G401.6 (cell line): ENCODE measurements around the gene EML6.

ENCODE experiments used
- FAIRE-seq: peaks from 2 replicates; lab custom pipeline; 2012; peaks lifted over from hg19 to GRCh38; lab: Jason Lieb, UNC

Gene EML6

DNA sequence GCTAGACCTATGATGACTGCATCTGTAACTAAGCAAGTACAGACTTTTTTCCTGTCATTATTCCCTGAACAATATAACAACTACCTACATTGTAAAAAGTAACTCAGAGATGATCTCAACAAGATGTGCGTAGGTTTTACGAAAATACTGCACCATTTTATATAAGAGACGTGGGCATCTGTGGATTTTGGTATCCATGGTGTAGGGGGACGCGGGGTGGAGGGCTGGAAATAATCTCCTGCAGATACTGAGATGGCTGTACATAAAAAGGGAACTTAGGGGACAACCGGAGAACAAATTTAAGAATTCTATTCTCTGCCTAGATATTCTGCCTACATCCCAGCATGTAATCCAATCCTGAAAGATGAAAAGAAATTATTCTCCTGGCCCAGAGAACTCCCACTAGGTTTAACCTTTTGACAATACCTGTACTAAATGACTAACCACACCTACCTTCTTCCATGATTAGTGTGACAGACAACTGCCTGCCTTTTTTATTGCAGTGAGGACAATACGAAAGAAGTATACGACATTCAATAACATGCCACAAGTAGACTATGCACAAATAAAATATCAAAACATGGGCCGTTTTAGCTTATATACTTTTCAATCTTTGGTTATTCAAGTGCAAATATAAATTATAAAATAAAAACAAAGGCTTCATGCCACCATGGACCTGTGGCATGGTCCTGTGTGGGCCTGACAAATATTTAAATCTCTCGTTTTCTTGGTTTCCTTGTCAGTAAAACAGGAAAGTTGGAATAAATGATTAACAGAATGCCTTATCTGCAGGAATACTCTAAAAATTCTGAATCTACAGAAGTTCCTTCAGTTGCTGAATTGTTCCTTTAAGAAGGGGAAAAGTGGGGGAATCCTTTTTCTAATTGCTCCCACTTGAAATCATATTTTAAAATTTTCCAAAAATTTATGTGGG lies 280.5 kb downstream of the EML6 start:
- FAIRE-seq = no peak

DNA sequence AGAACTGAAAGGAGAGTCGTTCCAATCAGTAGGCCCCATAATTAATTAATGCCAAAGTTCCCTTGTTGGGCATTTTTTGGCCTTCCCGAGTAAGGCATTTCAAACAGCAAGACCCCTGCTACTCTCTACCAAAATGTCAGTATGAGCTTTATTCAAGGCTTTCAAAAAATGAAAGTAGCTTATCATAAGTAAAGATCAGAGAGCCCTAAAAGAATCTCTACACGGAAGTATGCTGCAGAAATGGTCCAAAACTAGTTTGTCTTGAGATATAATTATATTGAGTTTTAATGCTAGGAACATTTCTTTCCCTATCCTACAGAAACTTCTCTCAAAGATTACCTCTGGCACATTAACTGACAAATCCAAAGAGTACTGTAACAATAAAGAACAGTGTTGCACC lies 282.8 kb downstream of the EML6 start:
- no peak for FAIRE-seq

DNA sequence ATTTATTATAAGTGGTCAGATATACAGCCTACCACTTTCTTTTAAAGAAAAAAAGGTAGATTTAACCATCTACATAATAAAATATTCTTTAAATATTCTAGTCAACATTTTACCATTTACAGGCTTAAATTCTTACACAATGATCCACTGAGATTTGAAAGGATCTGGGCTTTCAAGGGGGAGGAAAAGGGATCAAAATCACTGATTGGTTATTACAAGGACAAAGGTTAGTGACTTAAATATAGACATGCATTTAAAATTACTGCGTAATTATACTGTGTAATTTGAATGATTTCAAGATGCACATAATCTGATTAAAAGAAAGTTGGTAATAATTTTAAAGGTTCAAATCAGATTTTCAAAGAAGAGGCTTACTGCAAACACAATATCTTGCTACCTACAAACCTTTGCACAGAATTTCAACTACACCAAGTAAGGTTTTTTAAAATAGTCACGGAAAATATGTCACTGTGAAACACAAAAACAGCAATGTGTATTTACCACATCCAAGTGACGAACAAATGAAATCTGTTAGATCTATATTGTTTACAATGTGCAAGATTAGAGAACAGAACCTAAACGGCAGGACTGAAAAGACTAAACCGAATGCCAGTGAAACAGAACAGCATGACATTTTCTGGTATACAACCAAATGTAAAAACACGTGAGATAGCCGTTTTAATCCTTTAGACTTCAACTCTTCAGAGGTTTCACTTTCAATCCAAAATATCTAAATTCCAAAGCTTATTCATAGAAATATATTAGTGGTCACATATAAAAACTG lies 286.0 kb downstream of the EML6 start:
- FAIRE-seq = peak; percentile 30

DNA sequence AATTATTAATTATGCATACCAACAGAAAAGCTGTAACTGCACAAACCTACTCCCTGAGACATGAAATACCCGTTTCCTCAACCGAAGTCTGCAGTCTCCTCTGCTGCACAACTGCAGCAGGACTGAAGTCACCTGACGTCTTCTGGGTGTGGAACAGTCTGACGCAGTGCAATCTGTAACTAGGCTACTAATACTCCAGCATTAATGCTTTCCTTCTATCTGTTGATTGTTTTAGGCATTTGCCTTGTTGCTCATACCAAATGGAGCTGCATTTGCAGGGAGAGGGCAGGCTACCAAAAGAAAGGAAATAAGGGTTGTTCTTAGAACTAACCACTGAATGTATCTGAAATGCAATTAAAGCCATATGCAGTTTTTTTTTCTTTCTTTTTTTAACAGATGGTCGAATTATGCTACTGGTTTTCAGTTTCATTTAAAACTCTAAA lies 286.7 kb downstream of the EML6 start:
- FAIRE-seq = no peak

DNA sequence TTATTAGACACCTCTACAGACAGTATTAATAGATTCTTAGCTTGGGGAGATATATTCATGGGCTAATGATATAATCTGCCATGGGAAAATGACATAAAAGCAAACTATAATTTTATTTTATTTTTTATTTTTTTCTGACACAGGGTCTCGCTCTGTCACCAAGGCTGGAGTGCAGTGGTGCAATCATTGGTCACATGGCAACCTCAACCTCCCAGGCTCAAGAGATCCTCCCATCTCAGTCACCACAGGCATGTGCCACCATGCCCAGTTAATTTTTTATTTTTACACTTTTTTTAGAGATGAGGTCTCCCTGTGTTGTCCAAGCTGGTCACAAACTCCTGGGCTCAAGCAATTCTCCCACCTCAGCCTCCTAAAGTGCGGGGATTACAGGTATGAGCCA lies 287.5 kb downstream of the EML6 start:
- no peak for FAIRE-seq

DNA sequence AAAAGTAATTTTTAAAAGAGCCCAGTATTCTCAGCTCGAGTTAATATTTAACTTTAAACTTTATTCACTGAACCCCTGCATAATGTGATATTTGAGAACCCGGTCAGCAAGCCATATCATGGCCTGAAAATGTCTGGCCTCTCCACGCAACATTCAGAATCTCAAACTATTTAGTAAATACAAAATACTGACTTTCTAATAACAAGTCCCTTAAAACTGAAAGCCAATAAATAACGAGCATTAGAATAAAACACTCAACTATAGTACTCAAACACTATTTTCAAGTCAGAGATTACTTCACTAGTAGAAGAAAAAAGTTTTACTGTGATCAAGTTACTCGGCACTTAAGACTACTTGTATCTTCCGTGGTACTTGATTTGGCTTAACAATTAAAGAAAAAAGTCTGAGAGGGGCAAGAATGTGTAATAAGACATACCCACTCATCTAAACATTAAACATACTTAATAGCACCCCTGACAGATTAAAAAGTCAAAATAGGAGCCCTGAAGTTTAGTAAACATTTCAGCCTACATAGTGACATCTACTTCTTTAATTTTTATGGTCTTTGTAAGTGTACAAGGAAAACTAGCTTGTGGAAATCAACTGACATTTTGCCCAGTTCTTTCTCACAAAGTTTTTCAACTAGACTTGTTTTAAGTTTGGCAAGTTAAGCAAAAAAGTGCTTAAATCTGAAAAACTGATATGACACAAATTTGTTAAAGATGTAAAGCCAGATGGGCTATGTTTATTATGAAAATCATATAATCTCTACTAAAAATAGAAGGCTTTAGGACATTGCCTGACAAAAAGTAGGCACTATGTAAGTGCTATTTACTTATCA lies 288.6 kb downstream of the EML6 start:
- FAIRE-seq = peak; percentile 49

DNA sequence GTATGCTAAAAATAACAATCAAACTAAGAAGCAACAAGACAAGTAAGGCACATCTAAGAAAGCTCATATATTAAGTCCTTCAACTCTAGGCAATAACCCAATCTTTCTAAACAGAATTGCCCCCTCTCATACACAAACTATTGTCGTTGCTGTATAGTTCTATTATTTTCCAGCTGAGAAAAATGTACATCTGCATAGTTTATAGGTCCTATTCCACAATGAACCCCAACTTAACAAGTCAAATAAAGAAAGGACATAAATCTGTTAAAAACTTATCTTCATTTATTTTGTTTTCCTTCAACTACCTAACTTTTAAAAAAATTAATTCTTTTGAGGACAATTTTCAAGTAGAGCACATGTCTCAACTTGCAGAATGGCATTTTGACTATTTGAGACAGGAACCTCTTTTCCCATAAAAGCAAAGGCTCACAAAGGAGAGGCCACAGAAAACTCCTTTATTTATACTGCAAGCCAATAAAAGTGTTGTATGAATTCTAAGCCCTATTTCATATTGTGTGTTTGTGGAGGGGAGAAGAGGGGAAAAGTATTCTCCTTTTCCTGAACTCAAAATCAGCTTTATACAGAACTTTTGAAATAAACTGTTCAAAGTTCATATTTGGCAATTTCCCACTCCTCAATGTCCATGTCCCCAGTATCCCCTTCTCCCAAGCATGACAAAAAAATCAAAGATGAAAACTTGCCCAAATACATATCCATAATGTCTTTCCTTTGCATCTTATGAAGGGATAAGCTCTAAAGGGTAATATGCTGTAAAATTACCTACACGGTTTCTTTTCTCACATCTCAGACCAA lies 289.4 kb downstream of the EML6 start:
- peak; percentile 61 for FAIRE-seq

DNA sequence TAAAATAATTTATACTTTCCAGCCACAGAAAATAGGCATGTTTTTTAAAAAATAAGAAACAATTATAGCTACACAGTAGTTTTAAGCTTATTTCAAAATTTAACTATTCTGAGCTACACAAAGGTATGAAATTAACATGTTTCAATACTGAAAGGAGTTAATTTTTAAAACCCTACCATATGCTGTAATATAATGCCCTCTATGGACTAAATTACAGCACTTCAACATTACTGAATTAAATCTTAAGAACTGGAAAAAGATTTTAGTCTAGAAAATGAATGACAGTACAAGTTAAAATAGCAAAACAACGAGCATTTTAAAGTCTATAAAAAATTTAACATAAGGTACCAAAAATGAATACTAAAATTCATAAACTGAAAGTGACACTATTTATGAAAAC lies 290.5 kb downstream of the EML6 start:
- FAIRE-seq = peak; percentile 84

DNA sequence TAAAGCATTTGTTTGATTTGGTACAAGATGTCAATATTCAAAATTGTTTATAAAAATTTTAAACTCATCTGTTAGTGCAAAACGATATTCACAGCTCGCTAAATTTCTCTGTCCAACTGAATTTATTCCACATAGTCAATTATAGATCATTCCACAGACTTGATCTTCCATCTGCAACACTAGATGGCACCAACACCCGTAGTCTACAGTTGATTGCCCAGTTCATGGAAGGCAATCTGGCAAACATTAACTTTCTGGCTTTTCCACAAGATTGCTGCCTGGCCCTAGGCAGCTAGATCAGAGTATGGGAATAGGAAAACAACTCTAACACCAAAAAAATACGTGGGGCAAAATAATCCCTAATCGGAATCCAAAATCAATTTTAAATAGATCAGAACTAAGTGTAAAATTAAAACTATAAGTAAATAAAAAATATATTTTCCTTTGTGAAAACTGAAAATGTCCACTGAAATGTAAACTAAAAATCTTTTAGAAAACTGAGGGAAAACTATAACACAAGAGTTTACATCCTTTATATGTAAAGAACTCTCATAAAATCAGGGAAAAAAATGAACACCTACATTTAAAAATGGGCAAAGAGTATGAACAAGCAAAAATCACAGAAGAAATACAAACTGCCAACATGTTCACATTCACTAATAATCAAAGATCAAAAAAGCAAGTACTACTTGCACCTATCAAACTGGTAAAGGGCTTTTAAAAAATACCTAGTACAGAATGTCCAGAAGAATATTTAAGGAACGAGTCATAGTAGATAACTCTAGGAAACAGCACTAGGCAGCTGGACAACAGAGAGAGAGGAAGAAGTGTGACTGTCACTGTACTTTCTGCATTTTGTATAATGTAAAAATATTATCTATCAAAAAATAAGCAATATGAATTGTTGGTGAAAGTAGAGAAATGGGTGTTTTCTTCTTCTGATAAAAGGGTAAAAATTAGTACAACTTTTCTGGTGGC lies 291.8 kb downstream of the EML6 start:
- peak; percentile 96 for FAIRE-seq

DNA sequence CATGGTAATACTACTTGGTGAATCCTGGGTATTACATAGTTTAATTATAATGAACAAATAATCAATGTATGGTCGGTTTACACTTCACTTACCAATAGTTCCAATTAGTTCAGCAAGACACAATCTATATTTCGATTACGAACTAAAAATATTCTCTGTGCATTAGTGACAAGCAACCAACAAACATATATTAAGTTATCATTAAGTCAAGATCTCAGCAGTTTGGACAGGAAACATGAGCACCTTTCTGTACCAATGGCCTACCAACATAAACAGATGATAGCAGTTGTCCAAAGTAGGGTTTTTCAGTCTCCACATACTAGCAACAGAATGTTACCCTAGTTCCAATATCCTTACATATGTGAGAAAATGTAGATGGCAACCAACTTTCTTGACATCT lies 294.0 kb downstream of the EML6 start:
- no peak for FAIRE-seq

DNA sequence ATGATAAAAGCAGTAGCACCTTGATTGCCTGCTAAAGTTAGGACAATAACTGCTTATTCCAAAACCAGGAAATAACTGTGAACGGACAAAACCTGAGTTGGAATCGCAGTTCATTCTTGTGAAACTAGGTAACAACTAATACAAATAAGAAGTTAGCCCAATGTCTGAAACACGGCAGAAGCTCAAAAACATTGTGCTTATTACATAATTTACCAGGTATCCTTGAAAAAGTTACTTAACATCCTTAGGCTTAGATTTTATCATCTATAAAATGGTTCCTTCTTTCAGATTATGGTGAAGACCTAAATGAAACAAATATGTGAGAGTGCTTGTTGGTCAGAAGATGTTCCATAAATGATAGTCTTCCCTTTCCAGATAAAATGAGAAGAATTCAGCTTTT lies 294.4 kb downstream of the EML6 start:
- FAIRE-seq = no peak

DNA sequence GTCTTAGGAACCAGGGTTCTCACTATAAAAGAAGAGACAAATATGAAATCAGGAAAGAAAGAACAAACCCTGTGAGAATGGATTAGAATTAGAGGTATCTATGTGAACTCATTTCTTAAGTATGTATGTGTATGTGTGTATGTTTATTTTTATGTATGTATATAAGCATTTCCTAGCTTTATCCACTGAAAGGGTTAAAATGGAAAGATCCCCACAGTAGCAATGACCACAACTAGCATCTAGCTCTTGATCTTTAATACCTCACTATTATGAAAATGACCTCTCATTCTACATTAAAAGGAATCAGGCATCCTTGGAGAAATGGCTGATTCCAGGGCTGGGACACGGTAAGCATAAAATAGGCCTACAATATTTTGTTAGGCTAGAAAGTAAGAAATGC lies 295.2 kb downstream of the EML6 start:
- no peak for FAIRE-seq

DNA sequence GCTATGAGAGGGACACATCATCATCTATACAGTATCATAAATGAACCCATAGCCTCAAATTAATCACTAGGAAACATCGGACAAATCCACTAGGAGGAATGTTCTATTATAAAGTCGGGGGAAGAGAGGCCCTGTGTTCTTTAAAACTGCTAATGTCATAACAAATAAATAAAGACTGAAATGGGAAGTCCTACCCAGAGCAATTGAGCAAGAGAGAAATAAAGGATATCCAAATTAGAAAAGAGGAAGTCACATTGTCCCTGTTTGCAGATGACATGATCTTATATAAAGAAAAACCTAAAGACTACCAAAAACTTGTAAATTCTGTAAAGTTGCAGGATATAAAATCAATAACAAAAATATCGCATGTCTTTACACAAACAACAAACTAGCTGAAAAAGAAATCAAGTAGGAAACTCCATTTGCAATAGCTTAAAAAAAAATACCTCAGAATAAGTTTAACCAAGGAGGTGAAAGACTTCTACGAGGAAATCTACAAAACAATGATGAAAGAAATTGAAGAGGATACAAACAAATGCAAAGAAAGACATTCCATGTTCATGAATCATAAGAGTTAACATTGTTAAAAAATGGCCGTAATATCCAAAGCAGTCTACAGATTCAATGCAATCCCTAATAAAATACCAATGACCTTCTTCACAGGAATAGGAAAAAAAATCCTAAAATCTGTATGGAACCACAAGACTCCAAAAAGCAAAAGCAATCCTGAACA lies 296.2 kb downstream of the EML6 start:
- FAIRE-seq = peak; percentile 65
